Astrocyte of the cerebellum (primary cell): Measurements from ENCODE around the gene SHROOM3.

ENCODE experiments used
- DNase-seq: peaks from one replicate; pipeline ENCODE4 v3.0.0-alpha.2; 2011; ENCODE audit warnings: low read depth
- H3K4me3 ChIP-seq: 2 replicates; pipeline ENCODE4 v1.5.1; 2011; ENCODE audit warnings: mild to moderate bottlenecking, low read depth, low read length, moderate library complexity
- in situ Hi-C: cut with HindIII; loops from 2 replicates; pipeline ENCODE4 v1.10.0; 2017; ENCODE audit warnings: low sequenced_read_pairs
- TF ChIP-seq, protein P1 (sequence below): IDR thresholded peaks from 2 replicates; pipeline ENCODE4 v1.5.1; 2012; ENCODE audit warnings: low read length, low read depth, moderate library complexity, mild to moderate bottlenecking; ENCODE audit errors: missing control alignments

Gene SHROOM3

DNA sequence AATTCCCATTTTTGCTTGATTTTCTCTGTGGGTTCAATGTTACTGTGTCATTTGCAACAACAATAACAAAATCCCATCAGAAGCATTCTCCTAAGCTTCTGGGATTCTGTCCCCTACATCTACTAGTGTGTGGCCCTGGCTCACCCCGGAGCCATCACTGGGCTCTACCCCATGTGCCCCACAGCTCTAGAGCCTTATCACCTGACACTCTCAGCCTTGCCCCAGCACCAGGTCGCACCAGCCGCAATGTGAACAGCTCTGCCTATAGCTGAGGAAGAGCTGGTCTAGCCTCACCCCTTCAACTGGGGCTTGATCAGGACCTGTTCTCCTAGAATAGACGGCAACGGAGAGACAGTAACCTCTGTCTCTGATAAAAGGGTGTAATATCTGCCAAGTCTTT is 161.7 kb downstream of the SHROOM3 start:
- H3K4me3 ChIP-seq, result no peak overlapping the region
- TF ChIP-seq, protein P1, sequence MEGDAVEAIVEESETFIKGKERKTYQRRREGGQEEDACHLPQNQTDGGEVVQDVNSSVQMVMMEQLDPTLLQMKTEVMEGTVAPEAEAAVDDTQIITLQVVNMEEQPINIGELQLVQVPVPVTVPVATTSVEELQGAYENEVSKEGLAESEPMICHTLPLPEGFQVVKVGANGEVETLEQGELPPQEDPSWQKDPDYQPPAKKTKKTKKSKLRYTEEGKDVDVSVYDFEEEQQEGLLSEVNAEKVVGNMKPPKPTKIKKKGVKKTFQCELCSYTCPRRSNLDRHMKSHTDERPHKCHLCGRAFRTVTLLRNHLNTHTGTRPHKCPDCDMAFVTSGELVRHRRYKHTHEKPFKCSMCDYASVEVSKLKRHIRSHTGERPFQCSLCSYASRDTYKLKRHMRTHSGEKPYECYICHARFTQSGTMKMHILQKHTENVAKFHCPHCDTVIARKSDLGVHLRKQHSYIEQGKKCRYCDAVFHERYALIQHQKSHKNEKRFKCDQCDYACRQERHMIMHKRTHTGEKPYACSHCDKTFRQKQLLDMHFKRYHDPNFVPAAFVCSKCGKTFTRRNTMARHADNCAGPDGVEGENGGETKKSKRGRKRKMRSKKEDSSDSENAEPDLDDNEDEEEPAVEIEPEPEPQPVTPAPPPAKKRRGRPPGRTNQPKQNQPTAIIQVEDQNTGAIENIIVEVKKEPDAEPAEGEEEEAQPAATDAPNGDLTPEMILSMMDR, result no peak
- no peak for DNase-seq
- in situ Hi-C loops, result no loop called here

DNA sequence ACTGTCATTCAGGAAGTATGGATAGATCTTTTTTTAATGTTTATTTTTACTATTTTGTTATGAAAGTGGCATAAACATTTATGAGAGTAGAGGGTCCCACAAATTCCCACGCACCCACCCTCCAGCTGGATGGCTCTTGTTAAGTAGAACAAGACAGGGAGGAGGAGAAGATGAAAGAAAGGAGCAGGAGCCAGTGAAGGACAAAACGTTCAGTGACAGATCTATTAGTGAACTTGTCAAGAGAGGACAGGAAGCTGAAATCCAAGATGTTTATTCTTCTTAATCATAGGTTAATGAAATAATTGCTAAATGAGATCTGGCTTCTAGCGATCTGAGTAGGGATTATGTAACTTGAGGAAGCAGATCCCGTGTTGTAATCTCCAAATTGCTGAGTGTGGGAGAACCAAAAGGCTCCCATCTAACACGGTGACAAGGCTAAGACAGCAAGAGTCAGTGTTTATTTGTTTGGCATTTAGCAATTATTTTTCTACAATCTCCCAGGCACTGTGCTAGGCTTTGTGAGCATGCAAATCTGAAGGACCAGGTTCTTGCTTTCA is 162.5 kb downstream of the SHROOM3 start:
- in situ Hi-C loops, result no loop called here
- TF ChIP-seq, protein P1, result no peak
- H3K4me3 ChIP-seq, result no peak overlapping the region
- DNase-seq, result no peak

DNA sequence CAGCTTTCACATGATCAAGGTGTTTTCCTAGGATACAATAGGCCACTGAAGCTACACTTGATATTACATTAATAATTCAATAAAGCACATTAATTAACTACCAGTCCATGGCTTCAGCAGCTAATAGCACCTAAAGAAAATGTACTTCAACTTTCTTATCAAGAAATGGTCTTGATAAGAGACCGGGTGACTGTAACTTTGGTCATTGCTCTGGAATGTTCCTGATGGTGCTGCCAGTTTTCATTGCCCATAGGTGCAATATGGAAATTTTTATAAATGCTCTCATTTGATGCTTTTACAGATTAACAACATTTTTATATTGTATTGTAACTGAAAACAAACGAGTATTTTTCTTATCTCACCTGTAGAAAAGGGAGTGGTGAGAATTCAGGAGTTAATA is 165.4 kb downstream of the SHROOM3 start:
- DNase-seq, result no peak
- TF ChIP-seq, protein P1, result no peak
- in situ Hi-C loops, result no loop called here
- H3K4me3 ChIP-seq, result no peak overlapping the region

DNA sequence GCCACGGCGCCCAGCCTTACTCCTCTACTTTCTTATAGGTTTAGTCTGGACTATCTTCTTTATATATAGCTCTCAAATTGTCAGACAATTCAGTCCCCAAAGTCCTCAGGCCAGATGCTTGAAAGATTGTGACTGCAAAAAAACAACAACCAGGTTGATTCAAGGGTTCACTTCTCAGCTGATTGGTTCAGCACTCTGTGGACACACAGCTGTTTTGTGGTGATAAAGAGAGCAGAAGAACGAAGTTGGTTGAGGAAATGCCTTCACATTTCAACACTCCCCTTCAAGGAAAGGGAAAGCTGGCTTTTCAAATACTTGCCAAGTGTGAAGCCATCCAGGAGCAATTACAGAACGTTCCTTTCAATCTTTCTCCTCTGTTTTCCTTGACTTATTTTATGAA is 166.8 kb downstream of the SHROOM3 start:
- in situ Hi-C loops, result no loop called here
- TF ChIP-seq, protein P1, result no peak
- no peak for DNase-seq
- H3K4me3 ChIP-seq, result no peak overlapping the region

DNA sequence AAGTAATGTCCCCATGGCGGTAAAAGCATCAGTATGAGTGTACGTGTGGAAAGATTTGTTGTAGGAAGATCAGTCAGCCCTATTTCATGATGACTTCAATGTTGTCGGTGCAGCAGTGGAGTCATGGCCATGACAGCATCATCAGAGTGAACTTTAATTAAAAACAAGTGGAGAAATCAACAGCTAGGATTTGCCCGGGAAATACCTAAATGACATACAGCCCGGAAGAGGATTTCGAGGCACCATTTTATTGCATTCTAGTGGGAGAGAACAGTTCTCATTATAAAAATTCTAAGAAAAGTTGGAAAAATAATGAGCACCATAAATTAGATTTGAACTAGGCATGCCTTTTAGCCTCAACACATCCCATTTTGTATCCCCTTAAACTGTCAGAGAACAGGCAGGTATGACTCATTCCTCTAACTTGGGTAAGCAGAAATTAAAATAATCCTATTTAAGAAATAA is 170.1 kb downstream of the SHROOM3 start:
- DNase-seq, result no peak
- TF ChIP-seq, protein P1, result no peak
- in situ Hi-C loops, result no loop called here

DNA sequence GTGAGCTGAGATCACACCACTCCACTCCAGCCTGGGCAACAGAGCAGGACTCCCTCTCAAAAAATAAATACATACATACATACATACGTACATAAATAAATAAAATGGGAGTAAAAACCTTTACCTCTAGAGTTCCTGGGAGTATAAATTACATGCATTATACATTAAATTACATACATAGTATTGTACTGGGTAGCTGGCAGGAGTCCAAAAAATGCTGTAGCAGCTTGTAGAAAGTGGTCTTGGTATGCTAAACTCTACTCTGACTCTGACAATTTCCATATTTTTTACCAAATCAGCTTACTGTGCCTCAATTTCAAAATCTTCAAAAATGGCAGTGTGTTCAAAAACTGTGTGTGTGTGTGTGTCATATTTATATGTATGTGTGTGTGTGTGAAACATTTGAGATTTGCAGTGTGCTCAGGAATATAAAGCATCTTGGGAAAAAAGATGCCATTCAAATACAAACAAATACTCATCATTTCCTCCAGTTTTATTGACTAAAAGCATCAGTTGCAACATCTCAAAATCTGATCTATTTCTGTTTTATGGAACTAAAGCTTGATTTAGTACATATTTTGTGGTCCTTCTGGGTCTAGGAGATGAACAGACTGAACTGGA is 171.7 kb downstream of the SHROOM3 start:
- no peak overlapping the region for H3K4me3 ChIP-seq
- in situ Hi-C loops, result no loop called here
- TF ChIP-seq, protein P1, result no peak
- no peak for DNase-seq

More for the DNA sequence above, 170.1 kb downstream of the SHROOM3 start:
- H3K4me3 ChIP-seq, result no peak overlapping the region
